Measurements from ENCODE around the gene CPNE2.
"Not testable (repeated sequence)": the region's sequence is repeated elsewhere in the genome, so short reads cannot be mapped to it uniquely, and the experiment has no call there.

The CPNE2 gene

GRCh38 chr16:57100445-57100844 is 8.1 kb downstream of the CPNE2 start:
- no peak for DNase-seq

- no peak for DNase-seq
Observed at GRCh38 chr16:57102888-57103851, 10.8 kb downstream of the CPNE2 start.

- DNase-seq, result no peak
Observed at GRCh38 chr16:57104706-57105105, 12.3 kb downstream of the CPNE2 start.

GRCh38 chr16:57105184-57105583 is 12.8 kb downstream of the CPNE2 start:
- no peak for DNase-seq

- DNase-seq, result no peak
Observed at GRCh38 chr16:57106767-57107166, 14.4 kb downstream of the CPNE2 start.

GRCh38 chr16:57107321-57107922 is 15.0 kb downstream of the CPNE2 start:
- DNase-seq, result no peak

- no peak for DNase-seq
Observed at GRCh38 chr16:57108432-57108831, 16.0 kb downstream of the CPNE2 start.

GRCh38 chr16:57109259-57110105 is 17.1 kb downstream of the CPNE2 start:
- DNase-seq, result not testable (repeated sequence)

- DNase-seq, result no peak
Observed at GRCh38 chr16:57110937-57111336, 18.6 kb downstream of the CPNE2 start.

GRCh38 chr16:57111420-57111819 is 19.0 kb downstream of the CPNE2 start:
- DNase-seq, result no peak

GRCh38 chr16:57112403-57113041 is 20.1 kb downstream of the CPNE2 start:
- DNase-seq, result no peak

- DNase-seq, result no peak
Observed at GRCh38 chr16:57113042-57113453, 20.7 kb downstream of the CPNE2 start.

- DNase-seq, result no peak
Observed at GRCh38 chr16:57113664-57114063, 21.3 kb downstream of the CPNE2 start.

- no peak for DNase-seq
Observed at GRCh38 chr16:57115168-57115513, 22.8 kb downstream of the CPNE2 start.

GRCh38 chr16:57115514-57116182 is 23.3 kb downstream of the CPNE2 start:
- peak; percentile 68 for DNase-seq

GRCh38 chr16:57118461-57119084 is 26.2 kb downstream of the CPNE2 start:
- no peak for DNase-seq

GRCh38 chr16:57123216-57123973 is 31.0 kb downstream of the CPNE2 start:
- no peak for DNase-seq

- no peak for DNase-seq
Observed at GRCh38 chr16:57123974-57124674, 31.7 kb downstream of the CPNE2 start.

GRCh38 chr16:57125376-57125775 is 33.0 kb downstream of the CPNE2 start:
- DNase-seq, result no peak

- no peak for DNase-seq
Observed at GRCh38 chr16:57125969-57126368, 33.6 kb downstream of the CPNE2 start.
